GM12878 (cell line): ENCODE data around the gene PET117. TPM values are rescaled to one million over a fixed set of nuclear protein-coding genes. Genes with fewer than 3 reads are reported as not detected.

Source experiments
- ATAC-seq: fragments of 200-7000 bp; cut with Tn5 transposase; 3 replicates; pipeline ENCODE4 v1.9.1; 2020; ENCODE audit warnings: mild to moderate bottlenecking, moderate library complexity
- BruUV-seq: library from RNA; stranded (reverse); fragments of 400-500 nt; replicated peaks from 2 replicates; lab custom pipeline; 2021; lab: Mats Ljungman, UMichigan
- CTCF ChIA-PET: fragments of 300-600 bp; sonication (Branson Sonifier 250); formaldehyde crosslinking; extraction: SDS; loops from one replicate; lab custom pipeline; 2021; ENCODE audit warnings: inconsistent platforms; lab: Yijun Ruan, JAX
- POLR2A ChIA-PET: fragments of 350-600 bp; formaldehyde crosslinking; extraction: SDS; loops from one replicate; lab custom pipeline; 2021; ENCODE audit warnings: inconsistent platforms; lab: Charles Lee
- RAD21 ChIA-PET: fragments of 300-600 bp; sonication (Branson Sonifier 250); formaldehyde crosslinking; loops from one replicate; lab custom pipeline; 2023; ENCODE audit warnings: antibody characterized with exemption; ENCODE audit not compliant: unreplicated experiment; lab: Charles Lee
- SMC1A ChIA-PET: fragments of 300-600 bp; sonication (Branson Sonifier 250); formaldehyde crosslinking; loops from one replicate; lab custom pipeline; 2023; ENCODE audit not compliant: unreplicated experiment, uncharacterized antibody; lab: Charles Lee
- DNase-seq: peaks from one replicate; pipeline ENCODE4 v3.0.0-alpha.2; 2011; ENCODE audit warnings: low read depth, low spot score
- FAIRE-seq: peaks from 3 replicates; lab custom pipeline; 2011; peaks lifted over from hg19 to GRCh38; lab: Jason Lieb, UNC
- H2AFZ ChIP-seq: 2 replicates; pipeline ENCODE4 v1.6.0; 2011; ENCODE audit warnings: low read depth, low read length, control low read depth; ENCODE audit not compliant: control insufficient read depth
- H3K27ac ChIP-seq: 2 replicates; pipeline ENCODE4 v1.5.1; 2011; ENCODE audit warnings: control low read depth; ENCODE audit not compliant: control insufficient read depth, insufficient read depth
- H3K27me3 ChIP-seq, 2 experiments: replicated peaks in 1 of 2; 2 replicates each; pipeline versions ENCODE4 v1.6.0 to v1.6.1; 2011; ENCODE audit warnings: low read length in 1 of 2; ENCODE audit not compliant: control insufficient read depth in 2 of 2, insufficient read depth in 2 of 2
- H3K36me3 ChIP-seq, 2 experiments: 2 replicates each; pipeline ENCODE4 v1.5.1; 2011; ENCODE audit warnings: low read length in 1 of 2; ENCODE audit not compliant: control insufficient read depth in 2 of 2, insufficient read depth in 2 of 2
- H3K4me1 ChIP-seq: 2 replicates; pipeline ENCODE4 v1.6.1; 2011; ENCODE audit warnings: mild to moderate bottlenecking, low read length, moderate library complexity, mixed read lengths; ENCODE audit not compliant: control insufficient read depth, insufficient read depth
- H3K4me2 ChIP-seq: 2 replicates; pipeline ENCODE4 v1.6.0; 2011; ENCODE audit warnings: control low read depth; ENCODE audit not compliant: control insufficient read depth, insufficient read depth
- H3K4me3 ChIP-seq: fragments of 200-600 bp; sonication (generic); 2 replicates; pipeline ENCODE4 v1.5.1; 2016
- H3K79me2 ChIP-seq: 2 replicates; pipeline ENCODE4 v1.6.0; 2011; ENCODE audit warnings: low read length; ENCODE audit not compliant: control insufficient read depth, insufficient read depth
- H3K9ac ChIP-seq: 2 replicates; pipeline ENCODE4 v1.8.0; 2011; ENCODE audit warnings: low read length, control low read depth, mixed read lengths; ENCODE audit not compliant: control insufficient read depth, insufficient read depth
- H3K9me3 ChIP-seq: replicated peaks from 3 replicates; pipeline ENCODE4 v1.5.1; 2011; ENCODE audit warnings: mild to moderate bottlenecking, low read length; ENCODE audit not compliant: control insufficient read depth, insufficient read depth
- H4K20me1 ChIP-seq: 2 replicates; pipeline ENCODE4 v1.6.0; 2011; ENCODE audit not compliant: control insufficient read depth, insufficient read depth
- ETV6 ChIP-seq, 2 experiments: fragments of 450-650 bp in 1 of 2; IDR thresholded peaks in 1 of 2; conservative IDR thresholded peaks in 1 of 2; 2 replicates each; pipeline ENCODE4 v1.6.1; 2014; ENCODE audit warnings: antibody characterized with exemption in 1 of 2, borderline replicate concordance in 1 of 2, low read depth in 1 of 2, mild to moderate bottlenecking in 1 of 2, moderate library complexity in 1 of 2
- HSF1 ChIP-seq: fragments of 150-350 bp; IDR thresholded peaks from 2 replicates; pipeline ENCODE4 v1.6.1; 2014; ENCODE audit warnings: mild to moderate bottlenecking, low read depth, low read length
- NR2C2 ChIP-seq: IDR thresholded peaks from 2 replicates; pipeline ENCODE4 v1.6.1; 2011; ENCODE audit warnings: borderline replicate concordance, low read depth; ENCODE audit not compliant: control insufficient read depth, insufficient read length
- PML ChIP-seq: IDR thresholded peaks from 2 replicates; pipeline ENCODE4 v1.6.1; 2012; ENCODE audit warnings: low read length, inconsistent platforms
- RELB ChIP-seq: fragments of 450-650 bp; IDR thresholded peaks from 2 replicates; pipeline ENCODE4 v1.6.1; 2017; ENCODE audit warnings: low read depth, mild to moderate bottlenecking, moderate library complexity
- USF1 ChIP-seq: IDR thresholded peaks from 2 replicates; pipeline ENCODE4 v1.6.1; 2011; ENCODE audit warnings: borderline replicate concordance, low read depth, mild to moderate bottlenecking, moderate library complexity, mixed read lengths, low read length; ENCODE audit not compliant: insufficient read depth; ENCODE audit errors: extremely low read length
- ZNF207 ChIP-seq: fragments of 450-650 bp; IDR thresholded peaks from 2 replicates; pipeline ENCODE4 v1.6.1; 2014; ENCODE audit warnings: antibody characterized with exemption, mild to moderate bottlenecking, borderline replicate concordance
- ZNF384 ChIP-seq: IDR thresholded peaks from 2 replicates; pipeline ENCODE4 v1.6.1; 2012; ENCODE audit warnings: low read depth, mild to moderate bottlenecking, low read length, improper control_type of control experiment, borderline replicate concordance
- WGBS: methylation state at CpG from one replicate; pipeline ENCODE4 v1.1.6; 2016; ENCODE audit warnings: low lambda C conversion rate; ENCODE audit not compliant: insufficient replicate concordance, insufficient coverage; ENCODE audit errors: missing lambda C conversion rate; 5-methylcytosine and 5-hydroxymethylcytosine counted together
- in situ Hi-C: fragments of 300-500 bp; cut with MboI; formaldehyde crosslinking; loops from 9 replicates; pipeline ENCODE4 v1.14.3; 2018; ENCODE audit warnings: mixed read lengths
- intact Hi-C: fragments of 100-400 bp; cut with micrococcal nuclease; formaldehyde crosslinking; loops from one replicate; pipeline ENCODE4 v1.14.2; 2022; ENCODE audit not compliant: unreplicated experiment
- polyA plus RNA-seq, 11 experiments: library from polyadenylated mRNA; depleted of rRNA in 4 of 11; unstranded in 6 of 11; stranded (reverse) in 5 of 11; fragments of >200 nt; fragmentation: Nextera tagmentation in 4 of 11; fragmentation: Illumina TruSeq in 1 of 11; extraction: Ambion mirVana in 4 of 11; extraction: Trizol in 1 of 11; gene quantifications; 1 replicate in 1 of 11; 2 replicates in 10 of 11; pipeline versions ENCODE4 v1.2.1 to v1.2.3, GENCODE V29; 2011 to 2016; ENCODE audit warnings: inconsistent platforms in 2 of 11, missing spikeins in 2 of 11, low read depth in 1 of 11
- total RNA-seq, 4 experiments: library from RNA; depleted of rRNA in 3 of 4; stranded (reverse); fragments of >200 nt in 3 of 4; fragmentation: Illumina TruSeq in 1 of 4; extraction: Trizol in 1 of 4; gene quantifications; 2 replicates each; pipeline versions ENCODE4 v1.2.1 to v1.2.3, GENCODE V29; 2013 to 2021

The PET117 gene
- total and polyA plus RNA-seq, 10 of the 15 experiments (the other 5 are each of a cell fraction or from before 2014, with no cell fraction given): 6.0 to 20.6 (median 11.8) TPM

GRCh38 chr20:18172379-18172778 is 34.7 kb downstream of the PET117 start:
- FAIRE-seq: no peak
- ATAC-seq: no peak
- in situ Hi-C loops (no loop called here), intact Hi-C loops (no loop called here)
- H3K79me2 ChIP-seq: no peaks in the 10 kb centered on the region
- ChIA-PET CTCF (no interaction called here), POLR2A (no interaction called here), RAD21 (no interaction called here), SMC1A (interaction anchor here (1.1 kb wide), 1 partner anchor 16 kb away, joined by 3 read pairs; no protein-coding TSS in a partner anchor)
- no peaks in the 10 kb centered on the region for H4K20me1 ChIP-seq
- no peaks in the 10 kb centered on the region for H3K9me3 ChIP-seq
- no peak overlapping the region for H2AFZ ChIP-seq
- H3K9ac ChIP-seq: no peak overlapping the region
- no peak overlapping the region for H3K4me2 ChIP-seq
- peaks cover 0 to 6% of the 10 kb centered on the region in 2 experiments; a peak in 2 of 4 replicates for H3K36me3 ChIP-seq
- H3K4me1 ChIP-seq: no peaks in the 10 kb centered on the region
- H3K27me3 ChIP-seq: no peaks in the 10 kb centered on the region
- no peak for TF ChIP-seq ETV6 (conservative IDR thresholded peaks at IDR 0.05 in 1 of 2, IDR thresholded peaks at IDR 0.05 in 1 of 2; ENCODE audit: borderline replicate concordance in 1 of 2, low read depth in 1 of 2)
- TF ChIP-seq PML: no peak
- TF ChIP-seq NR2C2: no peak
- TF ChIP-seq ZNF207: no peak
- TF ChIP-seq ZNF384: no peak
- no peak for TF ChIP-seq HSF1
- TF ChIP-seq USF1: no peak
- no peak for TF ChIP-seq RELB
- BruUV-seq: no TSS peak
- no peak for DNase-seq
- WGBS: 100% methylated on average over 2 of the region's 2 CpGs
- H3K27ac ChIP-seq: no peak overlapping the region
- no peak overlapping the region for H3K4me3 ChIP-seq
